HepG2 (cell line): Measurements from ENCODE around the gene ADAR. TPM values are rescaled to one million over a fixed set of nuclear protein-coding genes. Genes with fewer than 3 reads are reported as not detected.

Experiments used
- ATAC-seq: fragments of 200-7000 bp; cut with Tn5 transposase; 3 replicates; pipeline ENCODE4 v1.9.1; 2020; ENCODE audit warnings: mild to moderate bottlenecking, moderate library complexity
- BruUV-seq: library from RNA; stranded (reverse); fragments of 400-500 nt; replicated peaks from 2 replicates; lab custom pipeline; 2021; lab: Mats Ljungman, UMichigan
- CTCF ChIA-PET: fragments of 300-600 bp; formaldehyde crosslinking; extraction: SDS; loops from one replicate; lab custom pipeline; 2021; ENCODE audit warnings: low total read pairs, inconsistent platforms, low intra/inter-chr PET ratio; lab: Yijun Ruan, JAX
- POLR2A ChIA-PET: fragments of 350-600 bp; sonication (Branson Sonifier 250); formaldehyde crosslinking; loops from one replicate; lab custom pipeline; 2020; ENCODE audit warnings: antibody characterized with exemption, inconsistent platforms; lab: Yijun Ruan, JAX
- DNase-seq: peaks from one replicate; pipeline ENCODE4 v3.0.0-alpha.2; 2015; ENCODE audit warnings: low spot score
- FAIRE-seq: peaks from 3 replicates; lab custom pipeline; 2011; peaks lifted over from hg19 to GRCh38; lab: Jason Lieb, UNC
- H2AFZ ChIP-seq: one replicate; pipeline ENCODE4 v1.6.1; 2011; ENCODE audit warnings: low read length, inconsistent platforms
- H3K27ac ChIP-seq: fragments of 300-600 bp; 3 replicates; pipeline ENCODE4 v1.8.0; 2011; ENCODE audit warnings: mixed run types, mild to moderate bottlenecking, mixed read lengths, low read length, inconsistent platforms; ENCODE audit not compliant: insufficient read depth; ENCODE audit errors: extremely low read length
- H3K27me3 ChIP-seq, 2 experiments: fragments of 200-600 bp in 1 of 2; 2 replicates in 1 of 2; 3 replicates in 1 of 2; pipeline versions ENCODE4 v1.6.0 to v1.8.0; 2011; ENCODE audit warnings: low read length in 2 of 2, mild to moderate bottlenecking in 2 of 2, moderate library complexity in 2 of 2, inconsistent platforms in 1 of 2; ENCODE audit not compliant: insufficient read depth in 2 of 2, control insufficient read depth in 1 of 2
- H3K36me3 ChIP-seq, 2 experiments: fragments of 200-600 bp in 1 of 2; replicated peaks in 1 of 2; 2 replicates in 1 of 2; 3 replicates in 1 of 2; pipeline versions ENCODE4 v1.5.1 to v1.8.0; 2011; ENCODE audit warnings: low read length in 2 of 2, inconsistent platforms in 1 of 2; ENCODE audit not compliant: insufficient read depth in 2 of 2, control insufficient read depth in 1 of 2
- H3K4me1 ChIP-seq: 2 replicates; pipeline ENCODE4 v1.5.1; 2012; ENCODE audit warnings: low read length, inconsistent platforms; ENCODE audit not compliant: insufficient read depth
- H3K4me2 ChIP-seq: 2 replicates; pipeline ENCODE4 v1.6.0; 2011; ENCODE audit warnings: low read depth, low read length, inconsistent platforms
- H3K4me3 ChIP-seq, 3 experiments: fragments of 200-600 bp in 1 of 3; sonication (generic), shearing (Covaris generic) in 1 of 3; replicated peaks in 1 of 3; 2 replicates each; pipeline ENCODE4 v1.5.1; 2011 to 2016; ENCODE audit warnings: low read length in 3 of 3, inconsistent platforms in 2 of 3, low read depth in 2 of 3, mild to moderate bottlenecking in 2 of 3, control low read depth in 1 of 3, mixed read lengths in 1 of 3; ENCODE audit not compliant: insufficient read depth in 1 of 3
- H3K79me2 ChIP-seq: one replicate; pipeline ENCODE4 v1.6.1; 2011; ENCODE audit warnings: low read length, inconsistent platforms; ENCODE audit not compliant: insufficient read depth
- H3K9ac ChIP-seq: 2 replicates; pipeline ENCODE4 v1.6.0; 2011; ENCODE audit warnings: mild to moderate bottlenecking, low read depth, low read length, inconsistent platforms; ENCODE audit not compliant: insufficient read depth
- H3K9me3 ChIP-seq: 2 replicates; pipeline ENCODE4 v1.5.1; 2012; ENCODE audit warnings: mild to moderate bottlenecking, low read length
- H4K20me1 ChIP-seq: 2 replicates; pipeline ENCODE4 v1.6.0; 2011; ENCODE audit warnings: inconsistent platforms, mild to moderate bottlenecking, low read length, moderate library complexity; ENCODE audit not compliant: insufficient read depth
- ARNTL ChIP-seq: sonication (generic); formaldehyde crosslinking; IDR thresholded peaks from 2 replicates; pipeline ENCODE4 v1.4.0; 2020; ENCODE audit warnings: mild to moderate bottlenecking, missing genetic modification reagents
- BCL3 ChIP-seq: sonication (generic); formaldehyde crosslinking; IDR thresholded peaks from 2 replicates; pipeline ENCODE4 v1.5.1; 2020; ENCODE audit warnings: mild to moderate bottlenecking, missing genetic modification reagents, moderate library complexity
- HOXA5 ChIP-seq: sonication (generic); formaldehyde crosslinking; IDR thresholded peaks from 2 replicates; pipeline ENCODE4 v1.4.0; 2020; ENCODE audit warnings: missing genetic modification reagents
- KDM3A ChIP-seq: IDR thresholded peaks from 2 replicates; pipeline ENCODE4 v1.6.1; 2018; ENCODE audit warnings: low read depth, missing compliant biosample characterization
- PAXIP1 ChIP-seq: sonication (generic); formaldehyde crosslinking; conservative IDR thresholded peaks from 2 replicates; pipeline ENCODE4 v1.4.0; 2020; ENCODE audit warnings: mild to moderate bottlenecking, missing genetic modification reagents, moderate library complexity
- PHF20 ChIP-seq: sonication (generic); formaldehyde crosslinking; IDR thresholded peaks from 2 replicates; pipeline ENCODE4 v1.5.0; 2020; ENCODE audit warnings: mild to moderate bottlenecking, missing genetic modification reagents
- RAD51 ChIP-seq: fragments of 450-650 bp; IDR thresholded peaks from 2 replicates; pipeline ENCODE4 v1.6.1; 2016; ENCODE audit warnings: borderline replicate concordance
- SUZ12 ChIP-seq: fragments of 150-350 bp; IDR thresholded peaks from 2 replicates; pipeline ENCODE4 v1.6.1; 2014; ENCODE audit warnings: low read depth, low read length
- ZBTB39 ChIP-seq: sonication (generic); formaldehyde crosslinking; IDR thresholded peaks from 2 replicates; pipeline ENCODE4 v1.5.0; 2020; ENCODE audit warnings: missing genetic modification reagents
- ZBTB44 ChIP-seq: sonication (generic); formaldehyde crosslinking; IDR thresholded peaks from 2 replicates; pipeline ENCODE4 v1.4.0; 2020; ENCODE audit warnings: missing genetic modification reagents
- ZBTB7B ChIP-seq: sonication (generic); formaldehyde crosslinking; IDR thresholded peaks from 2 replicates; pipeline ENCODE4 v1.4.0; 2020; ENCODE audit warnings: missing genetic modification reagents
- ZNF17 ChIP-seq: sonication (generic); formaldehyde crosslinking; IDR thresholded peaks from 2 replicates; pipeline ENCODE4 v1.5.0; 2020; ENCODE audit warnings: mild to moderate bottlenecking, missing genetic modification reagents
- ZNF282 ChIP-seq: fragments of 450-650 bp; IDR thresholded peaks from 2 replicates; pipeline ENCODE4 v1.6.1; 2018; ENCODE audit not compliant: partially characterized antibody
- ZNF644 ChIP-seq: IDR thresholded peaks from 2 replicates; pipeline ENCODE4 v1.6.1; 2016; ENCODE audit warnings: low read depth
- ZNF691 ChIP-seq: sonication (generic); formaldehyde crosslinking; IDR thresholded peaks from 2 replicates; pipeline ENCODE4 v1.4.0; 2020; ENCODE audit warnings: missing genetic modification reagents, low read depth, mild to moderate bottlenecking, borderline replicate concordance
- ZNF7 ChIP-seq: IDR thresholded peaks from 2 replicates; pipeline ENCODE4 v1.6.1; 2016; ENCODE audit warnings: missing biosample characterization, missing genetic modification reagents
- WGBS: methylation state at CpG from one replicate; pipeline ENCODE4 v1.1.6; 2017; ENCODE audit warnings: low lambda C conversion rate; 5-methylcytosine and 5-hydroxymethylcytosine counted together
- in situ Hi-C: cut with HindIII; loops from 2 replicates; pipeline ENCODE4 v1.10.0; 2017; ENCODE audit warnings: low pct_unique_long_range_greater_than_20kb; ENCODE audit not compliant: extremely low pct_ligation_motif_present
- intact Hi-C: fragments of 100-400 bp; cut with micrococcal nuclease; formaldehyde crosslinking; loops from one replicate; pipeline ENCODE4 v1.10.0; 2022; ENCODE audit not compliant: unreplicated experiment
- polyA plus RNA-seq, 8 experiments: library from polyadenylated mRNA; depleted of rRNA in 3 of 8; stranded (reverse) in 7 of 8; unstranded in 1 of 8; fragments of >200 nt; fragmentation: Illumina TruSeq in 4 of 8; extraction: Trizol in 4 of 8; gene quantifications; 2 replicates each; pipeline versions ENCODE4 v1.2.1 to v1.2.3, GENCODE V29; 2011 to 2016; ENCODE audit warnings: low read depth in 4 of 8, missing spikeins in 1 of 8, mixed read lengths in 1 of 8; ENCODE audit not compliant: insufficient read depth in 1 of 8
- total RNA-seq, 5 experiments: library from RNA; depleted of rRNA; stranded (reverse); fragments of >200 nt; fragmentation: Illumina TruSeq; extraction: Trizol; gene quantifications; 2 replicates each; pipeline ENCODE4 v1.2.3, GENCODE V29; 2016; ENCODE audit warnings: low read depth in 1 of 5

ADAR gene
- total and polyA plus RNA-seq, 2 of the 13 experiments (the other 11 are each of a cell fraction or from before 2014, with no cell fraction given): 70.8 to 86.2 TPM

- H4K20me1 ChIP-seq: peaks cover 42% of the 10 kb centered on the region
- DNase-seq (peak; percentile 16), FAIRE-seq (no peak), ATAC-seq (peak; percentile 43)
- H3K27me3 ChIP-seq: no peaks in the 10 kb centered on the region; a peak in 1 of 5 replicates
- WGBS: 4% methylated on average over 11 of the region's 11 CpGs
- H3K4me3 ChIP-seq: peak overlapping the region; percentile 59 to 98 (median 87)
- ChIA-PET POLR2A (interaction anchor here (1.0 kb wide), 1 partner anchor 20 kb away, joined by 3 read pairs; no protein-coding TSS in a partner anchor), CTCF (no interaction called here)
- H2AFZ ChIP-seq: no peak overlapping the region
- peak overlapping the region; percentile 98 for H3K27ac ChIP-seq
- peaks cover 1 to 20% of the 10 kb centered on the region in 2 experiments; a peak in 2 of 5 replicates for H3K36me3 ChIP-seq
- H3K9me3 ChIP-seq: no peaks in the 10 kb centered on the region
- peaks cover 52% of the 10 kb centered on the region for H3K4me1 ChIP-seq
- intact Hi-C loops (loop anchor here (5.0 kb wide), 1 partner anchor 50 kb away; the partner anchor contains the start of gene UBE2Q1), in situ Hi-C loops (no loop called here)
- peak overlapping the region; percentile 73 for H3K4me2 ChIP-seq
- H3K79me2 ChIP-seq: peaks cover 94% of the 10 kb centered on the region
- TSS peak; percentile 71 for BruUV-seq
- H3K9ac ChIP-seq: peak overlapping the region; percentile 97
- TF ChIP-seq PHF20 (CRISPR knock-in tag) (no peak), ZNF691 (no peak), KDM3A (CRISPR knock-in tag) (0 out of 2 replicates have a peak, but pooled peaks have one; percentile 14), HOXA5 (no peak), ZNF282 (no peak), ZBTB44 (CRISPR knock-in tag) (no peak), ZNF7 (CRISPR knock-in tag) (peak; percentile 99), RAD51 (no peak), PAXIP1 (CRISPR knock-in tag) (0 out of 2 replicates have a peak, but pooled peaks have one; percentile 15), ZNF644 (CRISPR knock-in tag) (no peak), ZBTB39 (no peak), BCL3 (CRISPR knock-in tag) (no peak), SUZ12 (no peak), ZNF17 (CRISPR knock-in tag) (no peak), ARNTL (CRISPR knock-in tag) (no peak), ZBTB7B (no peak)
Observed at GRCh38 chr1:154607106-154607608, 829 bp downstream of the ADAR start.
